SK-N-SH treated with all-trans-retinoic acid at 6 μM for 48 hours (cell line): ENCODE measurements around the gene LRR1.

Experiments
- CREB5 ChIP-seq: fragments of 250-450 bp; sonication (Bioruptor Pico); IDR thresholded peaks from 2 replicates; pipeline ENCODE4 v1.5.1; 2020; ENCODE audit warnings: low read depth, mild to moderate bottlenecking, moderate library complexity
- PATZ1 ChIP-seq: fragments of 250-450 bp; sonication (Bioruptor Pico); IDR thresholded peaks from 2 replicates; pipeline ENCODE4 v1.8.0; 2020; ENCODE audit warnings: mild to moderate bottlenecking, moderate library complexity, borderline replicate concordance
- POU6F1 ChIP-seq: fragments of 250-450 bp; sonication (Bioruptor Pico); IDR thresholded peaks from 2 replicates; pipeline ENCODE4 v1.8.0; 2021; ENCODE audit warnings: low read depth, mild to moderate bottlenecking, moderate library complexity, borderline replicate concordance
- ZC3H10 ChIP-seq: fragments of 250-450 bp; sonication (Bioruptor Pico); IDR thresholded peaks from 2 replicates; pipeline ENCODE4 v1.5.1; 2021; ENCODE audit warnings: mild to moderate bottlenecking, moderate library complexity
- ZFP3 ChIP-seq: fragments of 250-450 bp; sonication (Bioruptor Pico); IDR thresholded peaks from 2 replicates; pipeline ENCODE4 v1.5.0; 2020; ENCODE audit warnings: mild to moderate bottlenecking, moderate library complexity
- ZNF565 ChIP-seq: fragments of 450-650 bp; formaldehyde crosslinking; conservative IDR thresholded peaks from 2 replicates; pipeline ENCODE4 v1.5.0; 2020; ENCODE audit warnings: low read depth, mild to moderate bottlenecking, moderate library complexity

- TF ChIP-seq PATZ1 (CRISPR knock-in tag): no peak
- no peak for TF ChIP-seq POU6F1 (CRISPR knock-in tag)
- no peak for TF ChIP-seq ZC3H10
- no peak for TF ChIP-seq CREB5 (CRISPR knock-in tag)
- no peak for TF ChIP-seq ZFP3 (CRISPR knock-in tag)
- no peak for TF ChIP-seq ZNF565
These were observed 38.6 kb upstream of the LRR1 start for GRCh38 chr14:49559979-49560768.
